H9 (cell line): ENCODE results near the gene FRG1. TPM values are rescaled to one million over a fixed set of nuclear protein-coding genes. Genes with fewer than 3 reads are reported as not detected.
"Not testable (repeated sequence)": the region's sequence is repeated elsewhere in the genome, so short reads cannot be mapped to it uniquely, and the experiment has no call there.

ENCODE experiments used
- DNase-seq: peaks from one replicate; pipeline ENCODE4 v3.0.0-alpha.2; 2017
- H2AFZ ChIP-seq: one replicate; pipeline ENCODE4 v1.6.1; 2013; ENCODE audit warnings: mild to moderate bottlenecking, low read length, control low read depth, moderate library complexity
- H2AK5ac ChIP-seq: 2 replicates; pipeline ENCODE4 v1.6.1; 2013; ENCODE audit warnings: low read length, control low read depth, mixed read lengths; ENCODE audit not compliant: insufficient read length
- H2BK120ac ChIP-seq: one replicate; pipeline ENCODE4 v1.6.1; 2013; ENCODE audit warnings: low read depth, mild to moderate bottlenecking, low read length, control low read depth, inconsistent platforms; ENCODE audit not compliant: poor library complexity, severe bottlenecking
- H2BK12ac ChIP-seq: 2 replicates; pipeline ENCODE4 v1.6.1; 2013; ENCODE audit warnings: low read length, control low read depth, mixed read lengths, low read depth; ENCODE audit not compliant: insufficient read length
- H2BK15ac ChIP-seq: 2 replicates; pipeline ENCODE4 v1.6.1; 2013; ENCODE audit warnings: low read depth, low read length, control low read depth
- H2BK20ac ChIP-seq: one replicate; pipeline ENCODE4 v1.6.1; 2013; ENCODE audit warnings: low read depth, mild to moderate bottlenecking, low read length, control low read depth, inconsistent platforms; ENCODE audit not compliant: poor library complexity, severe bottlenecking
- H2BK5ac ChIP-seq: 2 replicates; pipeline ENCODE4 v1.6.1; 2013; ENCODE audit warnings: low read length, control low read depth, mixed read lengths; ENCODE audit not compliant: insufficient read length
- H3K14ac ChIP-seq: 2 replicates; pipeline ENCODE4 v1.6.1; 2013; ENCODE audit warnings: low read length, control low read depth; ENCODE audit not compliant: insufficient read depth
- H3K18ac ChIP-seq: 2 replicates; pipeline ENCODE4 v1.6.1; 2013; ENCODE audit warnings: low read depth, mild to moderate bottlenecking, mixed read lengths, low read length, control low read depth; ENCODE audit not compliant: insufficient read length
- H3K23ac ChIP-seq: 2 replicates; pipeline ENCODE4 v1.6.1; 2013; ENCODE audit warnings: low read length, control low read depth, mixed read lengths, low read depth; ENCODE audit not compliant: insufficient read length
- H3K23me2 ChIP-seq: 2 replicates; pipeline ENCODE4 v1.6.1; 2013; ENCODE audit warnings: low read depth, mild to moderate bottlenecking, mixed read lengths, low read length, control low read depth; ENCODE audit not compliant: insufficient read length, poor library complexity, severe bottlenecking
- H3K27ac ChIP-seq: 2 replicates; pipeline ENCODE4 v1.5.1; 2013; ENCODE audit warnings: low read length, control low read depth, mixed read lengths, low read depth; ENCODE audit not compliant: insufficient read length
- H3K27me3 ChIP-seq: 2 replicates; pipeline ENCODE4 v1.6.1; 2013; ENCODE audit warnings: low read length, control low read depth, inconsistent platforms; ENCODE audit not compliant: insufficient read depth
- H3K4ac ChIP-seq: 2 replicates; pipeline ENCODE4 v1.6.1; 2013; ENCODE audit warnings: low read depth, mild to moderate bottlenecking, control low read depth, inconsistent platforms, low read length, moderate library complexity
- H3K4me1 ChIP-seq: 2 replicates; pipeline ENCODE4 v1.6.1; 2013; ENCODE audit warnings: low read length, control low read depth, inconsistent platforms; ENCODE audit not compliant: insufficient read depth
- H3K4me2 ChIP-seq: 2 replicates; pipeline ENCODE4 v1.6.1; 2013; ENCODE audit warnings: low read length, control low read depth, mixed read lengths; ENCODE audit not compliant: insufficient read length, insufficient read depth
- H3K56ac ChIP-seq: 2 replicates; pipeline ENCODE4 v1.6.1; 2013; ENCODE audit warnings: low read depth, mild to moderate bottlenecking, mixed read lengths, low read length, control low read depth; ENCODE audit not compliant: insufficient read length
- H3K79me1 ChIP-seq: 2 replicates; pipeline ENCODE4 v1.6.1; 2013; ENCODE audit warnings: low read depth, mild to moderate bottlenecking, moderate library complexity, low read length, control low read depth, inconsistent platforms; ENCODE audit not compliant: insufficient read depth, poor library complexity, severe bottlenecking
- H3K79me2 ChIP-seq: 2 replicates; pipeline ENCODE4 v1.6.1; 2013; ENCODE audit warnings: low read length, control low read depth, inconsistent platforms; ENCODE audit not compliant: insufficient read depth
- H3K9ac ChIP-seq: 2 replicates; pipeline ENCODE4 v1.6.1; 2013; ENCODE audit warnings: low read length, control low read depth, mixed read lengths; ENCODE audit not compliant: insufficient read length; ENCODE audit errors: extremely low read depth
- H3K9me3 ChIP-seq: one replicate; pipeline ENCODE4 v1.6.1; 2013; ENCODE audit warnings: low read depth, low read length, inconsistent platforms; ENCODE audit not compliant: control insufficient read depth
- H3T11ph ChIP-seq: one replicate; pipeline ENCODE4 v1.6.1; 2013; ENCODE audit warnings: mild to moderate bottlenecking, low read length, control low read depth, inconsistent platforms
- H4K20me1 ChIP-seq: one replicate; pipeline ENCODE4 v1.6.1; 2013; ENCODE audit not compliant: control insufficient read depth, insufficient read length, insufficient read depth
- H4K5ac ChIP-seq: 2 replicates; pipeline ENCODE4 v1.6.1; 2013; ENCODE audit warnings: low read depth, mild to moderate bottlenecking, mixed read lengths, low read length, control low read depth; ENCODE audit not compliant: insufficient read length
- H4K8ac ChIP-seq: replicated peaks from 2 replicates; pipeline ENCODE4 v1.6.1; 2013; ENCODE audit warnings: low read length, control low read depth, mixed read lengths, low read depth; ENCODE audit not compliant: insufficient read length
- H4K91ac ChIP-seq: 2 replicates; pipeline ENCODE4 v1.6.1; 2013; ENCODE audit warnings: low read depth, mild to moderate bottlenecking, moderate library complexity, mixed read lengths, low read length, control low read depth; ENCODE audit not compliant: insufficient read length
- H3K27ac Mint-ChIP-seq, 3 experiments: 2 replicates in 2 of 3; 3 replicates in 1 of 3; pipeline ENCODE4 v1.8.0; 2020 to 2021; ENCODE audit warnings: mixed read lengths in 3 of 3, mild to moderate bottlenecking in 1 of 3, moderate library complexity in 1 of 3
- H3K27me3 Mint-ChIP-seq: 2 replicates; pipeline ENCODE4 v1.8.0; 2021; ENCODE audit warnings: low read depth, mild to moderate bottlenecking, moderate library complexity, mixed read lengths
- H3K36me3 Mint-ChIP-seq, 3 experiments: 2 replicates in 2 of 3; 3 replicates in 1 of 3; pipeline ENCODE4 v1.8.0; 2020 to 2021; ENCODE audit warnings: low read depth in 3 of 3, mixed read lengths in 3 of 3; ENCODE audit not compliant: insufficient read depth in 1 of 3
- H3K4me1 Mint-ChIP-seq, 2 experiments: 2 replicates each; pipeline ENCODE4 v1.8.0; 2020; ENCODE audit warnings: mixed read lengths in 2 of 2
- H3K4me3 Mint-ChIP-seq, 2 experiments: 2 replicates in 1 of 2; 3 replicates in 1 of 2; pipeline ENCODE4 v1.8.0; 2020 to 2021; ENCODE audit warnings: mild to moderate bottlenecking in 2 of 2, mixed read lengths in 2 of 2, moderate library complexity in 1 of 2
- H3K9me3 Mint-ChIP-seq, 2 experiments: 2 replicates in 1 of 2; 3 replicates in 1 of 2; pipeline ENCODE4 v1.8.0; 2020; ENCODE audit warnings: mild to moderate bottlenecking in 2 of 2, mixed read lengths in 2 of 2, moderate library complexity in 1 of 2
- CTCF ChIP-seq: fragments of 200-600 bp; sonication (generic); conservative IDR thresholded peaks from 3 replicates; pipeline ENCODE4 v1.8.0; 2021; ENCODE audit warnings: antibody characterized with exemption, mild to moderate bottlenecking
- WGBS: extraction: QIAGEN DNeasy Blood & Tissue Kit; methylation state at CpG from one replicate; pipeline ENCODE4 v1.1.7; 2013; ENCODE audit warnings: missing lambda C conversion rate, low lambda C conversion rate, mixed read lengths; ENCODE audit not compliant: insufficient read length; ENCODE audit errors: extremely low coverage; 5-methylcytosine and 5-hydroxymethylcytosine counted together
- total RNA-seq: library from RNA; stranded (reverse); gene quantifications from 2 replicates; pipeline ENCODE4 v1.2.1, GENCODE V29; 2021

Gene FRG1
- total RNA-seq, 1 experiment from 2014 or later: 45.6 TPM

GRCh38 chr4:189921058-189921457 lies 19.6 kb upstream of the FRG1 start:
- no peaks in the 10 kb centered on the region for H3K79me1 ChIP-seq
- no peak overlapping the region for H2AK5ac ChIP-seq
- H3K4me2 ChIP-seq: no peak overlapping the region
- no peaks in the 10 kb centered on the region for H3K79me2 ChIP-seq
- H4K8ac ChIP-seq: no peak overlapping the region
- H3K27ac Mint-ChIP-seq: no peak overlapping the region
- no peaks in the 10 kb centered on the region for H3K4me1 Mint-ChIP-seq
- H4K5ac ChIP-seq: no peak overlapping the region
- no peak overlapping the region for H2AFZ ChIP-seq
- no peaks in the 10 kb centered on the region for H4K20me1 ChIP-seq
- no peak overlapping the region for H3K23ac ChIP-seq
- no peaks in the 10 kb centered on the region for H3K27me3 ChIP-seq
- H3K36me3 Mint-ChIP-seq: peaks cover 7 to 30% (median 10%) of the 10 kb centered on the region in 3 experiments; a peak in 6 of 7 replicates
- H3K9me3 ChIP-seq: no peaks in the 10 kb centered on the region
- peaks cover 78 to 93% of the 10 kb centered on the region in 2 experiments for H3K9me3 Mint-ChIP-seq
- no peak overlapping the region for H3K14ac ChIP-seq
- H3K4me1 ChIP-seq: no peaks in the 10 kb centered on the region
- H3K27ac ChIP-seq: no peak overlapping the region
- H2BK15ac ChIP-seq: no peak overlapping the region
- H3K4me3 Mint-ChIP-seq: no peak overlapping the region
- peaks cover under 1% of the 10 kb centered on the region; the same call in 1 of the 2 replicates for H3K27me3 Mint-ChIP-seq
- H3T11ph ChIP-seq: no peak overlapping the region
- no CpG with 5 or more reads among the region's 1 CpG for WGBS
- no peaks in the 10 kb centered on the region for H3K23me2 ChIP-seq
- no peak overlapping the region for H3K18ac ChIP-seq
- H3K56ac ChIP-seq: no peak overlapping the region
- no peak overlapping the region for H3K4ac ChIP-seq
- H2BK12ac ChIP-seq: no peak overlapping the region
- TF ChIP-seq CTCF: no peak
- DNase-seq: no peak
- no peak overlapping the region for H2BK120ac ChIP-seq
- no peak overlapping the region for H3K9ac ChIP-seq
- no peak overlapping the region for H2BK5ac ChIP-seq
- no peak overlapping the region for H4K91ac ChIP-seq
- H2BK20ac ChIP-seq: no peak overlapping the region

- H3K27ac ChIP-seq, H3K9me3 ChIP-seq, H2BK15ac ChIP-seq, DNase-seq, H3K9ac ChIP-seq, H3K79me2 ChIP-seq, H4K91ac ChIP-seq, H4K5ac ChIP-seq, H2AFZ ChIP-seq, H3K4me1 ChIP-seq, H2BK120ac ChIP-seq, H3K27me3 ChIP-seq, H3K27ac Mint-ChIP-seq, H3K4ac ChIP-seq, H3K56ac ChIP-seq, H3K4me2 ChIP-seq, H2BK5ac ChIP-seq, H3K14ac ChIP-seq, H3K4me1 Mint-ChIP-seq, H3K4me3 Mint-ChIP-seq, H3K79me1 ChIP-seq, H3T11ph ChIP-seq, H3K23me2 ChIP-seq, H2BK20ac ChIP-seq, H4K8ac ChIP-seq, H3K18ac ChIP-seq, H2BK12ac ChIP-seq, H4K20me1 ChIP-seq, H2AK5ac ChIP-seq, H3K27me3 Mint-ChIP-seq, H3K23ac ChIP-seq: not testable (repeated sequence)
- peaks cover 19 to 45% (median 24%) of the 10 kb centered on the region in 3 experiments for H3K36me3 Mint-ChIP-seq
- WGBS: no CpG with 5 or more reads among the region's 5 CpGs
- peaks cover 90 to 98% of the 10 kb centered on the region in 2 experiments for H3K9me3 Mint-ChIP-seq
Measured at GRCh38 chr4:189926742-189927141, 13.9 kb upstream of the FRG1 start.
